Measurements from ENCODE around the gene XDH. TPM values are rescaled to one million over a fixed set of nuclear protein-coding genes. Genes with fewer than 3 reads are reported as not detected.

Gene XDH
- total and polyA plus RNA-seq, 3 donors from 2014 or later: 0.21 to 1.5 (median 0.43) TPM

- H3K27ac ChIP-seq: no peak overlapping the region
- intact Hi-C loops (cut with DNase I; ENCODE audit: low total_unique reads): loop anchor here (10.0 kb wide), 1 partner anchor 625 kb away; no protein-coding TSS in a partner anchor
- H3K36me3 ChIP-seq (ENCODE audit: low read depth, missing control alignments): no peaks in the 10 kb centered on the region
- 93 to 98% methylated on average over 8 to 9 of the region's 9 CpGs for WGBS, 2 donors
- TF ChIP-seq POLR2A (IDR thresholded peaks at IDR 0.05): no peak
- TF ChIP-seq CTCF (IDR thresholded peaks at IDR 0.05): no peak
- H3K4me3 ChIP-seq: no peak overlapping the region
- no peak for DNase-seq
- H3K9me3 ChIP-seq: no peaks in the 10 kb centered on the region
- no peaks in the 10 kb centered on the region for H3K4me1 ChIP-seq
- H3K27me3 ChIP-seq: no peaks in the 10 kb centered on the region
Measured at GRCh38 chr2:31339696-31340095, 74.8 kb downstream of the XDH start.

GRCh38 chr2:31337860-31338259 lies 76.7 kb downstream of the XDH start:
- intact Hi-C loops (cut with DNase I; ENCODE audit: low total_unique reads): loop anchor here (10.0 kb wide), 1 partner anchor 623 kb away; no protein-coding TSS in a partner anchor
- no peaks in the 10 kb centered on the region for H3K36me3 ChIP-seq (ENCODE audit: low read depth, missing control alignments)
- WGBS, 2 donors: 88 to 90% methylated on average over 6 of the region's 6 CpGs
- TF ChIP-seq POLR2A (IDR thresholded peaks at IDR 0.05) (no peak), CTCF (IDR thresholded peaks at IDR 0.05) (no peak)
- H3K4me1 ChIP-seq: no peaks in the 10 kb centered on the region
- DNase-seq: no peak
- H3K9me3 ChIP-seq: no peaks in the 10 kb centered on the region
- no peak overlapping the region for H3K4me3 ChIP-seq
- no peak overlapping the region for H3K27ac ChIP-seq
- H3K27me3 ChIP-seq: no peaks in the 10 kb centered on the region

- 37 to 56% methylated on average over 3 of the region's 3 CpGs for WGBS, 2 donors
- Histone ChIP-seq H3K9me3 (no peaks in the 10 kb centered on the region), H3K36me3 (ENCODE audit: low read depth, missing control alignments) (no peaks in the 10 kb centered on the region), H3K4me1 (no peaks in the 10 kb centered on the region), H3K27me3 (no peaks in the 10 kb centered on the region), H3K4me3 (no peak overlapping the region), H3K27ac (no peak overlapping the region)
- intact Hi-C loops (cut with DNase I; ENCODE audit: low total_unique reads): loop anchor here (10.0 kb wide), 1 partner anchor 622 kb away; no protein-coding TSS in a partner anchor
- DNase-seq: no peak
- TF ChIP-seq POLR2A (IDR thresholded peaks at IDR 0.05) (no peak), CTCF (IDR thresholded peaks at IDR 0.05) (no peak)
Measured at GRCh38 chr2:31337197-31337596, 77.3 kb downstream of the XDH start.

- no peak overlapping the region for H3K4me3 ChIP-seq
- H3K36me3 ChIP-seq (ENCODE audit: low read depth, missing control alignments): no peaks in the 10 kb centered on the region
- 85 to 94% methylated on average over 5 of the region's 5 CpGs for WGBS, 2 donors
- no peak for DNase-seq
- H3K27me3 ChIP-seq: no peaks in the 10 kb centered on the region
- TF ChIP-seq CTCF (IDR thresholded peaks at IDR 0.05) (no peak), POLR2A (IDR thresholded peaks at IDR 0.05) (no peak)
- H3K27ac ChIP-seq: no peak overlapping the region
- no peaks in the 10 kb centered on the region for H3K4me1 ChIP-seq
- H3K9me3 ChIP-seq: no peaks in the 10 kb centered on the region
- intact Hi-C loops (cut with DNase I; ENCODE audit: low total_unique reads): loop anchor here (10.0 kb wide), 1 partner anchor 621 kb away; no protein-coding TSS in a partner anchor
Measured at GRCh38 chr2:31335921-31336585, 78.5 kb downstream of the XDH start.
